KMS-11 (cell line): ENCODE results near the gene APBA2.

ENCODE experiments used
- H2AFZ ChIP-seq: fragments of 200-600 bp; sonication (generic); 2 replicates; pipeline ENCODE4 v1.6.1; 2016; ENCODE audit warnings: antibody characterized with exemption, mixed run types, low read depth
- H3K27ac ChIP-seq: fragments of 200-600 bp; sonication (generic); 2 replicates; pipeline ENCODE4 v1.6.1; 2016; ENCODE audit warnings: mild to moderate bottlenecking, mixed run types
- H3K27me3 ChIP-seq: fragments of 200-600 bp; sonication (generic); 2 replicates; pipeline ENCODE4 v1.6.1; 2017; ENCODE audit warnings: mild to moderate bottlenecking, low read depth, mixed run types, moderate library complexity; ENCODE audit not compliant: insufficient read depth
- H3K36me3 ChIP-seq: fragments of 200-600 bp; sonication (generic); 2 replicates; pipeline ENCODE4 v1.6.1; 2017; ENCODE audit warnings: mild to moderate bottlenecking, mixed run types; ENCODE audit not compliant: insufficient read depth
- H3K4me1 ChIP-seq: fragments of 200-600 bp; sonication (generic); 2 replicates; pipeline ENCODE4 v1.6.1; 2016; ENCODE audit warnings: mild to moderate bottlenecking, low read depth, mixed run types; ENCODE audit not compliant: poor library complexity, severe bottlenecking
- H3K4me2 ChIP-seq: fragments of 200-600 bp; sonication (generic); 2 replicates; pipeline ENCODE4 v1.7.0; 2016; ENCODE audit warnings: mild to moderate bottlenecking, mixed run types
- H3K4me3 ChIP-seq: fragments of 200-600 bp; sonication (generic); IDR thresholded peaks from 2 replicates; pipeline ENCODE4 v1.6.1; 2017; ENCODE audit warnings: low read depth, low read length, mixed read lengths; ENCODE audit not compliant: insufficient read depth
- H3K79me2 ChIP-seq: fragments of 200-600 bp; sonication (generic); 2 replicates; pipeline ENCODE4 v1.6.1; 2016; ENCODE audit warnings: low read depth, mixed run types; ENCODE audit not compliant: insufficient read depth
- H3K9ac ChIP-seq: fragments of 200-600 bp; sonication (generic); 2 replicates; pipeline ENCODE4 v1.6.1; 2016; ENCODE audit warnings: mild to moderate bottlenecking, mixed run types
- H4K20me1 ChIP-seq: fragments of 200-600 bp; sonication (generic); 2 replicates; pipeline ENCODE4 v1.6.1; 2016; ENCODE audit warnings: mild to moderate bottlenecking, mixed run types; ENCODE audit not compliant: insufficient read depth
- CTCF ChIP-seq: fragments of 200-600 bp; sonication (generic); conservative IDR thresholded peaks from 2 replicates; pipeline ENCODE4 v1.6.1; 2017; ENCODE audit warnings: low read depth, mild to moderate bottlenecking, antibody characterized with exemption, low read length, moderate library complexity, mixed read lengths

APBA2 gene

DNA sequence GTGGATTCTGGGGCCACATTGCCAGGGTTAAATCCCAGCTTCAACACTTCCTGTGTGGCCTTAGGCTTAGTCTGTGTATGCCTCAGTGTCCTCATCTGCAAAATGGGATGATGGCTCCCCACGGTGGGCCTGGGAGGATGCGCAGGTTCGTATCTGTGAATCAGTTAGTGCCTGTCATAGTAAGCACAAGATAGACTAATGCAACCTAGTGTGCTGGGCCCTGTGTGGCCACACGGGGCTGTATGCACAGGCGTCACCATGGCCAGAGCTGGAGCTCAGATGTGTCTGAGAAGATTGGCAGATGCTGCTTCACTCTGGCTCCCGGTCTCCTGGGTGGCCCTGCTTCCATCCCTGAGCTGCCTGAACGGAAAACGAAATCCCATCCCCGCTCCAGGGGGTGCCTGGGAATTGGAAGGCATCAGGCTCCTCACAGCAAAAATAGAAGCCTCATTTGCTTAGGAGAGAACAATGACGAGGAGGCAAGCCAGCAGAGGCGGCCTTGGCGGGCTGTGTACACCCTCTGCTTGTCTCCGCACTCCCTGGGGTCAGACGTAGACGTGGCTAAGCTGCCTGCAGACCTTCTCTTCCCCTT lies 103.6 kb downstream of the APBA2 start:
- no peak for TF ChIP-seq CTCF

DNA sequence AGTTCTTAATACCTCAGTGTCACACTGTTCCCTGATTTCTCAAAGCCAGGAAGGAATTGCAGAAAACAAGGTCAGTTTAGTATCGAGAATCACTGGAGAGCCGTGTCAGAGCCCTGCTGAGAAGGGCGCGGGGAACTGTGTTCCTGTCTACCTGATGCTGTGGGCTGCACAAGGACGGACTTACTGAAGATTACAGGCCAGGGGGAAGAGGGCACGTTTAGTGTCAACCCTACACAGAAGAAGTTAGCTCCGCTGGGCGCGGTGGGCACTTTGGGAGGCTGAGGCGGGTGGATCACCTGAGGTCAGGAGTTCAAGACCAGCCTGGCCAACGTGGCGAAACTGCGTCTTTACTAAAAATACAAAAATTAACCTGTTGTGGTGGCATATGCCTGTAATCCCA lies 104.1 kb downstream of the APBA2 start:
- H3K79me2 ChIP-seq = no peaks in the 10 kb centered on the region
- no peaks in the 10 kb centered on the region for H3K27me3 ChIP-seq
- H2AFZ ChIP-seq = no peak overlapping the region
- TF ChIP-seq CTCF = no peak
- H3K27ac ChIP-seq = no peak overlapping the region
- no peaks in the 10 kb centered on the region for H3K4me1 ChIP-seq
- H4K20me1 ChIP-seq = no peaks in the 10 kb centered on the region
- no peak overlapping the region for H3K9ac ChIP-seq
- H3K36me3 ChIP-seq = no peaks in the 10 kb centered on the region
- H3K4me2 ChIP-seq = no peak overlapping the region
- no peak overlapping the region for H3K4me3 ChIP-seq

More for the DNA sequence above, 103.6 kb downstream of the APBA2 start:
- H3K4me1 ChIP-seq = no peaks in the 10 kb centered on the region
- no peak overlapping the region for H3K9ac ChIP-seq
- H3K27ac ChIP-seq = no peak overlapping the region
- H2AFZ ChIP-seq = no peak overlapping the region
- H3K36me3 ChIP-seq = no peaks in the 10 kb centered on the region
- H3K4me2 ChIP-seq = no peak overlapping the region
- H3K79me2 ChIP-seq = no peaks in the 10 kb centered on the region
- no peak overlapping the region for H3K4me3 ChIP-seq
- no peaks in the 10 kb centered on the region for H3K27me3 ChIP-seq
- no peaks in the 10 kb centered on the region for H4K20me1 ChIP-seq

- no peaks in the 10 kb centered on the region for H3K4me1 ChIP-seq
- H4K20me1 ChIP-seq = no peaks in the 10 kb centered on the region
- no peak overlapping the region for H3K27ac ChIP-seq
- H3K4me3 ChIP-seq = no peak overlapping the region
- H3K27me3 ChIP-seq = no peaks in the 10 kb centered on the region
- H3K36me3 ChIP-seq = no peaks in the 10 kb centered on the region
- no peak for TF ChIP-seq CTCF
- H3K9ac ChIP-seq = no peak overlapping the region
- H3K4me2 ChIP-seq = no peak overlapping the region
- H2AFZ ChIP-seq = no peak overlapping the region
- H3K79me2 ChIP-seq = no peaks in the 10 kb centered on the region
Measured at GRCh38 chr15:28990390-28990789, 104.6 kb downstream of the APBA2 start.

DNA sequence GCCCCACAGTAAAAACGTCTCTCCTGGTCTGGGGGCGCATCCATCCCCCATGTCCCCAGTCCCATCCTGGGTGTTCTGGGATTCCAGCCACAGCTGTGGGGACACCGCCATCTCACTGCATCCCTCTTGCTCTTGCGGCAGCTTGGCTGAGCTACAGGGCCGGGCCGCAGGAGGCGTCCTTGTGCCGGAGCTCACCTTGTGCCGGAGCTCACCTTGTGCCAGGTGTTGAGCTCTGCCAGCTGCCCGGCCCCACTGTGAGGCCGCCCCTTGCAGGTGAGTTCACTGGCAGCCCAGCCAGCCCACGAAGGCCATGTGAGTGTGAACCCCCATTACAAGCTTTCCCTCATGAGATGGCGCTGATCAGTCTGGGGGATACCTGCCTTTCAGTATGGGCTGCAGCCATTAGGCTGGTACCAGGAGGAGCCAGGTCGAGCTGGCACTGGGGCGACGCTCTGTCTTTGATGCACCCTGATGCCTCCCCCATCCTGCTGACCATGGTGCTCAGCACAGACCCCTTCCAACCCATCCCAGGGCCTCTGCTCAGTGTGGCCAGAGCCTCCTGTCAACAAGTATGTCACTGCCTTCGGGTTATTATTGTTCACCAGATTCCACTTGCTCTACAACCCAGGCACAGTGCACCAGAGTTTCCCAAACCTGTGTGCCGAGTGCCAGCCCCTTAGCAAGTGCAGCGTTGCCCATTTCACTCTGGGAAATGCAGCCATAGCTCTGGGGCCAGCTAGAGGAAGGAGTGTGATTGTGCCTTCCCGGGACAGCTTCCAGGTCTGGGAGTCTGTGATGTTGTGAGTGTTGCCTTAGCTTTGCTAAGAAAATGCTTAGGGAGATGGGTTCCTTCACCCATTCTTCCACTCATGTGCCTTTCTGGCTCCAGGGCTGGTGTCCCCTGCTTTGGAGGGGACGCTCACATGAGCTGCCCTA lies 105.7 kb downstream of the APBA2 start:
- no peak overlapping the region for H3K27ac ChIP-seq
- no peaks in the 10 kb centered on the region for H3K27me3 ChIP-seq
- no peak overlapping the region for H3K9ac ChIP-seq
- TF ChIP-seq CTCF = no peak
- no peaks in the 10 kb centered on the region for H3K36me3 ChIP-seq
- no peak overlapping the region for H3K4me2 ChIP-seq
- H3K79me2 ChIP-seq = no peaks in the 10 kb centered on the region
- no peak overlapping the region for H2AFZ ChIP-seq
- H3K4me1 ChIP-seq = no peaks in the 10 kb centered on the region
- H3K4me3 ChIP-seq = no peak overlapping the region
- no peaks in the 10 kb centered on the region for H4K20me1 ChIP-seq
